ENCODE results near the gene SIPA1L3. TPM values are rescaled to one million over a fixed set of nuclear protein-coding genes. Genes with fewer than 3 reads are reported as not detected.

SIPA1L3 gene
- total and polyA plus RNA-seq, 9 of the 15 experiments (the other 6 are each of a cell fraction or from before 2014, with no cell fraction given): 0.01 to 6.1 (median 2.5) TPM

GRCh38 chr19:37905946-37906868, 801 bp upstream of the SIPA1L3 start, which contains the start of gene WDR87 (continued):
- TF ChIP-seq ZBTB11 (CRISPR knock-in tag; IDR thresholded peaks at IDR 0.05): 0 out of 6 replicates have a peak, but pooled peaks of 1 of the 3 experiments have one; percentile 65
- no peak for TF ChIP-seq ZNF347 (CRISPR knock-in tag; IDR thresholded peaks at IDR 0.05; ENCODE audit: low read depth)
- peak; percentile 86 for TF ChIP-seq L3MBTL2 (IDR thresholded peaks at IDR 0.05)
- no peak for TF ChIP-seq WHSC1 (IDR thresholded peaks at IDR 0.05; ENCODE audit: low read length)
- peak; percentile 93; the same call in 1 of the 2 replicates for TF ChIP-seq ZNF197 (CRISPR knock-in tag; IDR thresholded peaks at IDR 0.05; ENCODE audit: low read depth)
- no peak for TF ChIP-seq CBFB (CRISPR knock-in tag; IDR thresholded peaks at IDR 0.05)
- no peak for TF ChIP-seq FOXM1 (IDR thresholded peaks at IDR 0.05; ENCODE audit: low read depth)
- TF ChIP-seq FOXM1 (CRISPR knock-in tag; IDR thresholded peaks at IDR 0.05; ENCODE audit: low read depth): no peak
- TF ChIP-seq KAT8 (IDR thresholded peaks at IDR 0.05; ENCODE audit: low read depth): no peak
- no peak for TF ChIP-seq TAL1 (IDR thresholded peaks at IDR 0.05)
- no peak for TF ChIP-seq NR2C1 (IDR thresholded peaks at IDR 0.05)
- no peak for TF ChIP-seq NR2C1 (tag; IDR thresholded peaks at IDR 0.05)
- no peak for TF ChIP-seq ZNF609 (CRISPR knock-in tag; IDR thresholded peaks at IDR 0.05; ENCODE audit: borderline replicate concordance)
- no peak for TF ChIP-seq CBX3 (IDR thresholded peaks at IDR 0.05; ENCODE audit: borderline replicate concordance in 1 of 2, low read length in 2 of 2)
- TF ChIP-seq ZNF785 (CRISPR knock-in tag; IDR thresholded peaks at IDR 0.05): no peak
- TF ChIP-seq ZKSCAN3 (CRISPR knock-in tag; IDR thresholded peaks at IDR 0.05): no peak
- TF ChIP-seq PHF8 (IDR thresholded peaks at IDR 0.05; ENCODE audit: borderline replicate concordance, low read length): peak; percentile 2; the same call in 1 of the 2 replicates
- no peak for TF ChIP-seq ZNF280A (IDR thresholded peaks at IDR 0.05; ENCODE audit: low read depth, partially characterized antibody)

All from K562 (cell line).